GM12872 (cell line): Measurements from ENCODE around the gene B3GALNT2.

ENCODE experiments used
- TF ChIP-seq, protein P1 (sequence below): IDR thresholded peaks from 3 replicates; pipeline ENCODE4 v1.5.1; 2011; ENCODE audit warnings: low read depth, mild to moderate bottlenecking, low read length, moderate library complexity; ENCODE audit not compliant: insufficient read depth

B3GALNT2 gene

DNA sequence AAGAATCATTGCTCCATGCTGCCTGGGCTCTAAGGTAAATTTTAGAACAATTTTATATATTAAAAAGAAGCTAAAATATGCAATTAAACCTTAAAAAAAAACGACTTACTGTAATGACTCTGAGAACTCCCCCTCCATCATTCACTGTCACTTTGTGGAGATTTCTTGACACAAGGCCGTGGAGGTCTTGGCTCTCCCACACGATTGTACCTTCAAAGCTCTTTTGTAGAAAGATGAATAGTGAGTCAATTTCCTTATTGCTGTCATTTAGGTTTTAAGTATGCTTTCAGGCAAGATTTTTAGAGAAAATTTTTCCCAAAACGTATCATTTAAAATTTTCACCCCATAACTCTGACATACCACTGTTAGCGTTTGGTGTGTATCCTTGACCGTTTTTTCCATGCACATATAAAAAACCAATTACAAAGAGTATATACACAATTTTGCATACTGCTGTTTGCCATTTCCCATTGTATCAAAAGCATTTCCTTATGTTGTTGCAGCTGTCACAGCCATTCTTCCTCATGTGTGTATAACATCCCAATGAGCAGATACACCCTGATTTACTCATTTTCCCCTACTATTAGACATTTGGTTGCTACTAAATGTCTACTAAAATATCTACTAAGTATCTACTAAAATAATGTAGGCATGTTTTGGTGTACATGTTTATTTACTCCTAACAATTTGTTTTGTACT lies 33.4 kb downstream of the B3GALNT2 start:
- TF ChIP-seq, protein P1, sequence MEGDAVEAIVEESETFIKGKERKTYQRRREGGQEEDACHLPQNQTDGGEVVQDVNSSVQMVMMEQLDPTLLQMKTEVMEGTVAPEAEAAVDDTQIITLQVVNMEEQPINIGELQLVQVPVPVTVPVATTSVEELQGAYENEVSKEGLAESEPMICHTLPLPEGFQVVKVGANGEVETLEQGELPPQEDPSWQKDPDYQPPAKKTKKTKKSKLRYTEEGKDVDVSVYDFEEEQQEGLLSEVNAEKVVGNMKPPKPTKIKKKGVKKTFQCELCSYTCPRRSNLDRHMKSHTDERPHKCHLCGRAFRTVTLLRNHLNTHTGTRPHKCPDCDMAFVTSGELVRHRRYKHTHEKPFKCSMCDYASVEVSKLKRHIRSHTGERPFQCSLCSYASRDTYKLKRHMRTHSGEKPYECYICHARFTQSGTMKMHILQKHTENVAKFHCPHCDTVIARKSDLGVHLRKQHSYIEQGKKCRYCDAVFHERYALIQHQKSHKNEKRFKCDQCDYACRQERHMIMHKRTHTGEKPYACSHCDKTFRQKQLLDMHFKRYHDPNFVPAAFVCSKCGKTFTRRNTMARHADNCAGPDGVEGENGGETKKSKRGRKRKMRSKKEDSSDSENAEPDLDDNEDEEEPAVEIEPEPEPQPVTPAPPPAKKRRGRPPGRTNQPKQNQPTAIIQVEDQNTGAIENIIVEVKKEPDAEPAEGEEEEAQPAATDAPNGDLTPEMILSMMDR = no peak

DNA sequence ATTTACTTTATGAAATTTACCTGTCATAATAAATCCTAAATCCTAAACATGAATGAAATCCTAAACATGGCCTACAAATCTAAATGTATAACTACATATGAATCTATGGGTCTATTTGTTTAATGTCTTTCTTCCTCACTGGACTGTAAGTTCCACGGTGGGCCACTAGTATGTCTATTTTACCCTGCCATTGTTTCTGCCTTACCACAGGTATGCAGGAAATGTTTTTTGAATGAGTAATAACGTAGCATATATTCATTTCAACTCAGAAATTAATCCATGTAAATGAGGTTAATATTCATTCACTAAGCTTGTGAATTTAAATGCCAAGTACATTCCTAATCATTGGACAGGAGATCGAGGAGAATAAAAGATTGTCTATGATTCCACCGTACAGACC lies 35.3 kb downstream of the B3GALNT2 start:
- TF ChIP-seq, protein P1 = no peak

DNA sequence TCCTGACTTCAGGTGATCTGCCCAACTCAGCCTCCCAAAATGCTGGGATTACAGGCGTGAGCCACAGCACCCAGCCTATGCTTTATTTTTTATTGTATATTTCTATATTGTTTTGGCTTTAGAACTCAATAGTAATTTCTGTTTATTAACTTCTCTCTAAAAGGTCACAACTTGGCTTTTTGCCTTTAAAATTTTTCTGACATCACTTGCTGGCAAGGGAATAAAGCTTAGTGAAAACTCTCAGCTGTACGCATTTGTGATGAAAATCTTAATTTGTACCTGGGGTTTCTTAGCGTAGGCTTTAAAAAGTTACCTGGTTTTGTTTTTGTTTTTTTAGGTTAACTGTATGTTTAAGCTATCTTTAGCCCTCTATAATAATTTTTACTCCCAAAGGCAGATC lies 36.2 kb downstream of the B3GALNT2 start:
- TF ChIP-seq, protein P1 = no peak

DNA sequence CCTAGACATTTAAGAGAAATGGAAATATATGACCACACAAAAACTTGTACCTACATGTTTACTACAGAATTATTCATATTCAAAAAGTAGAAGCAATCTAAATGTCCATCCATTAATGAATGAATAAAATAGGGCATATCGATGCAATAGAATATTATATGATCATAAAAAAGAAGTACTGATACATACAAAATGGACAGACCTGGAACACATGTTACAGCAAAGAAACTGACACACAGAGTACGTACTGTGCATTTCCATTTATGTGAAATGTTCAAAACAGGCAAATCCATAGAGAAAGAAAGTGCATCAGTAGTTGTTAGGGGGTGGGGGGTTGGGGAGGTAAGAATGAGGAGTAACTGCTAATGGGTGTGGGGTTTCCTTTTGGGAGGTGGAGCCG lies 39.2 kb downstream of the B3GALNT2 start:
- TF ChIP-seq, protein P1 = no peak

DNA sequence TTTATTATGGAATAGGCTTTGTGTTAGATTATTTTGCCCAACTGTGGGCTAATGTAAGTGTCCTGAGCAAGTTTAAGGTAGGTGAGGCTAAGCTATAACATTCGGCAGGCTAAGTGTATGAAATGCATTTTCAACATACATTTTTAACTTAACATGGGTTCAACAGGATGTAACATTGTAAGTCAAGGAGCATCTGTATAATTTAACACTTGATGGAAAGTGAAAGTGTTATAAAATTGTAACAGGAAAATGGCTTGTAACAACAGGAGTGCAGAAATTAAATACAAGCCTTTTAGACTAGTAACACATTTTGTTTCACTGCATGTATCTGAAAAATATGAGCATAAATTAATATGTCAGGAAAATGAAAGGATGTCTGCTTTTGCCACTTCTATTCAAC lies 42.3 kb downstream of the B3GALNT2 start:
- TF ChIP-seq, protein P1 = no peak

DNA sequence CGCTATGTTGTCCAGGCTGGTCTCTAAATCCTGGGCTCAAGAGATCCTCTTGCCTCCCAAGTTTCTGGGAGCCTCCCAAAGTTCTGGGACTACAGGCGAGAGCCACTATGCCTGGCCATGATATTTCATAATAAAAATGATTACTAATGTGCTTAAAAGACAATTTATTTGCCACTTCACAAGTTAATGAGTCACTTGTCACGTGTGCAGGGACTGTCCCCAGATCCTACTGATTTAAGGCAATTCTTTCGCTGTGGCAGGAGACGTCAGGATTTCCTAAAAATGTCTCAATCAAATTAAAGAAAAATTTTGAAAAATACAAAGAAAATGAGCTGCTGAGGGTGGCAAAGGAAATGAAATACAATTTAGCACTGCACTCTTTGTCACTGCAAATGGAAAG lies 43.5 kb downstream of the B3GALNT2 start:
- TF ChIP-seq, protein P1 = no peak

DNA sequence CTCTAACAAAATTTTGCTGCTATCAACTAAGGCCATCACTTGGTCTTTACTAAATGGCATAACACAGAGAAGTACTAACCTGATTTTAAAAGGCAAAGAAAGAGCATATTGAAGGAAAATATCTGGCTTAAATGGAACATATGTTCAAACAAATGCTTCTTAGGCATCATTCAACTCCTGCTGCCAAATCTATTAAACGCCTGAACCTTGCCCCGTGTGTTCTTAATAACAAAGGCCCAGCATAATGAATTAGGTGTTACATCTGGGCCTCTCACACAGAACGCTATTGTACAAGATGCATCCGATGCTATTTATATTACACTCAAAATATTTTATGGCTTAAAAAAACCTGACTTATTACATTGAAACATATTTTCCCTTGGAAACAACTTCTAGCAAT lies 48.4 kb downstream of the B3GALNT2 start:
- TF ChIP-seq, protein P1 = no peak
